SKM-1 treated with dmso at 0.1 percent for 144 hours (cell line): ENCODE results near the gene WNT11.

Experiments used
- DNase-seq: peaks from one replicate; lab custom pipeline; 2025; ENCODE audit not compliant: unreplicated experiment; lab: John Stamatoyannopoulos, UW

The WNT11 gene

GRCh38 chr11:76177250-76177686 is 29.0 kb downstream of the WNT11 start:
- no peak for DNase-seq

DNA sequence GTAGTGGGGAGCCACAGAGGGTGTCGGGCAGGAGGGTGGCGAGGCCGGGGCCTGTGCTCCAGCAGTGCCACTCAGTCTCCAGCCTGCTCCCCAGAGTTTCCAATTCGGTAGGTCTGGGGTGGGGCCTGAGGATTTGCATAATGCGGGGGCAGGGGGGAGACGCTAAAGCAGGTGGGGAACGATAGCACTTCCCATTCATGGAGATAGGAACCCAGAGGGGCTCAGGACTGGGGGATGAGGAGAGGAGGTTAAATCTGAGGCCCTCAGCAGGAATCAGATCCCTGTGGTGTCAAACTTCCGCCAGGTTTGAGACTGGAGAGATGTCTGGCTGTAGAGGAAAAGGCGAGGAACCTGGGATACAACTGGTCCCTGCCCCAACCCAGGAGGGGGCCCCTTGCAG is 29.8 kb downstream of the WNT11 start:
- DNase-seq: no peak

DNA sequence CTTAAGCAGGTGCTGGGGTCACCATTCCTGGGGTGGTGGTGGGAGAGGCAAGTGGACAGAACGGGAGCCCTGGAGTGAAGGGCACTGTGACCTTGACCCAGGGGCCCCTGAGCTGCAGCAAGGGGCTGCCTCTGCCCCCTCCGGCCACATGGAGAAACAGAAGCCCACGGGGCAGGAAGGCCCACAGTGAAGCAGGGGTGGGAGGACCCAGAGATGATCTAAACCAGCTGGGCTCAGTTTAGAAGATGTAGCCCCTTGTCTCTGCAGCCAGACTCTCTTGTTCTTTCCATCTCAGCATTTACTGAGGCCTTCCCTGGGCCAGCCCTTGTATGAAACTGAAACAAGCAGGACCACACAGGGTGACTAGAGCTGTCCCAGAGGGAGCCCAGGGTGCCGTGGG is 30.5 kb downstream of the WNT11 start:
- DNase-seq: no peak

DNA sequence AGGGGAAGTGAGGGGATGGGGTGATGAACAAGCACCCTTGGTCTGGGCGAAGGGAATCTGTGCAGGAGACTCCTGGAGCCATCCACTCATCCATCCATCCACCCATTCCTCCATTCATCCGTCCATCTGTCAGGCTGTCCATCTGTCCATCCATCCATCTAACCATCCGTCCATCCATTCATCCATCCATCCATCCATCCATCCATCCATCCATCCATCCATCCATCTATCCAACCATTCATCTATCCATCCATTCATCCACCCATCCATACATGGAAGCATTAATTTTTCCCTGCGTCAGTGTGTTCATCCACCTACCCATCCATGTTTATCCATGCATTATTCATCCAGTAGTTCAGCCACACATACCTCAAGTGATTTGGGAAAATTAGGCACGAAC is 32.0 kb downstream of the WNT11 start:
- no peak for DNase-seq

GRCh38 chr11:76173663-76174062 is 32.6 kb downstream of the WNT11 start:
- no peak for DNase-seq

- no peak for DNase-seq
These were observed 33.7 kb downstream of the WNT11 start for GRCh38 chr11:76172583-76172982.

GRCh38 chr11:76170468-76170867 is 35.8 kb downstream of the WNT11 start:
- DNase-seq: no peak

- no peak for DNase-seq
These were observed 36.8 kb downstream of the WNT11 start for GRCh38 chr11:76169473-76169896.

DNA sequence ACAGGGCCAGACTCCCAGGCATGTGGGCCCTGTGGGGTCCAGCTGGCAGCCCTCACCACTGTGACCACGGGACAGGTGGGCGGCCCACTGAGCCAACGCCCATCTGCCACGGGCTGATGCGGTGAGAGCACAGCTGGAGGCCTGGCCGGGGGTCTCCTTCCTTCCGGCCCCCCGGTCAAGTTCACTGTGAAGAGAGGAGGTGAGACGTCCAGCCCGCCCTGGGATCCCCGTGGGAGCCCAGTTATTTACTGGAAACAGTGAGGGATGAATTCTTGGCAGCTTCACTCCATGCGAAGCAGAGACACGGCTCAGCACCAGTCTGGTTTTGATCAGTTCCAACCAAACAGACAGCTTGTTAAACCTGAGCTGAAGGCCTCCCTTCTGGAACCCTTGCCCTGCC is 38.7 kb downstream of the WNT11 start:
- DNase-seq: no peak

DNA sequence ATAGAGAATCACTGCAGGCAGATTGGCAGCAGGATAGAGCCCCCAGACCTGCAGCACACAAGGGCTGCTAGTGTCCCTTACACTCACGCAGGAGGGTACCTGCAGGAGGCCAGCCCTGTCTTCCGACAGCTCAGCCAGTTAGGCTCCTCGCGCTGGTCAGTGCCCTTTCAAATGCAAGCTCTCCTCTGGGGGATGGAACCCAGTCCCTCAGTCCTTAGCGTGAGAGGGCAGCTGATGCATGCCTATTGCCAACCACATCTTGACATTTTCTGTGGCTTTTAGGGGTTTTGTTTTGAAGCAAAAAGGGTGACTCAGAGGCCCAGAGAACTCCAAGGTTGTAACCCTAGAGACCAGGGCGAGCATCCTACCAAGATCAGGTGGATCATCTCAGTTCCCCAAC is 40.0 kb downstream of the WNT11 start:
- no peak for DNase-seq

- DNase-seq: no peak
These were observed 41.2 kb downstream of the WNT11 start for GRCh38 chr11:76164861-76165751.

DNA sequence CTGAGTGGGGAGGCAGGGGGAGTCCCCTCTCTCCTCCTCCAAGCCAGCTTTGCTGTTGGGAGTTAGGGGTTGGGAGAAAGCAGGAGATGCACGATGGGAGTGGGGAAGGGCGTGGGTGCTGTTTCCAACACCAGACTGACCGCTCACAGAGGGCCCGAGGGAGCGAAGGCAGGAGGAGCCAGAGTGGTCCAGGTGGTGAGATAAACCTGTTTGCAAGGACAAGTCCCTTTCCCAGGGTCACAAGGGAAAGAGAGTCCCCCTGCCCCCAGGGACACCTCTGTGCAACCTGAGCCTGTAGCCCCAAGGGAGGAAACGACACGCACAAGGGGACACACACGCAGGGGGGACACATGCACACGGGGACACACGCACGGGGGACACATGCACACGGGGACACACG is 42.2 kb downstream of the WNT11 start:
- DNase-seq: no peak

- no peak for DNase-seq
These were observed 42.9 kb downstream of the WNT11 start for GRCh38 chr11:76163289-76163880.

- DNase-seq: no peak
These were observed 43.7 kb downstream of the WNT11 start for GRCh38 chr11:76162336-76163288.

DNA sequence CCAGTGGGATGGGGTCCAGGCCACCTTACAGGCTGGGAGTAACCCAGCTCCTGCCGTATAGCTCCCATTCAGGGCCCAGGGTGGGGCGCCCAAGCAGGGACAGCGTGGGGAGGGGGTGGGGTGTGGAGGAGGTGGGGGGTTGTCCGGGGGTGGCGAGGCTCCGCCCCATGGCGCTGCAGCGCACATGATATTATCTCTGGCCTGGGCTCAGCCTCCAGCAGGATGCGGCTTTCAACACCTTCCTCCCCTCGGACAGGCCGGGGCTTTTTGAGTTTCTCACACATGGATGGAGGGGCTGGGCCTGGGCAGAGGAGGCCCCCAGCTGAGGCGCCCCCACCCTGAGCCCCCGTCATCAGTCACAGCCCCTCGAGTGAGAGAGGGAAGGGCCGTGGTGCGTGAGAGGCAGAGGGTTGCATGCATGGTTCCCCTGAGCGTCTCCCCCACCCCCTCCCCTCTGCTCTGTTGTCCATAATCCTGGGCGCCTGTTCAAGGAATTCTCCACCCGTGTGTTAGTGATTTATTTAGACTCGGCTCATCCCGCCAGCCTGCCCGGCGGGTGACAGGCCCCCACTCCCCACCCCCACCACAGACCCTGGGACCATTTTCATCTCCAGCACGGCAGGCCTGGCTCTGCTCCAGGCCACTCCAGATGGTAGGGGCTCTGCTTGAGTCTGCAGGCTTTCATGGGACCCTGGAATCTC is 44.9 kb downstream of the WNT11 start:
- DNase-seq: no peak

DNA sequence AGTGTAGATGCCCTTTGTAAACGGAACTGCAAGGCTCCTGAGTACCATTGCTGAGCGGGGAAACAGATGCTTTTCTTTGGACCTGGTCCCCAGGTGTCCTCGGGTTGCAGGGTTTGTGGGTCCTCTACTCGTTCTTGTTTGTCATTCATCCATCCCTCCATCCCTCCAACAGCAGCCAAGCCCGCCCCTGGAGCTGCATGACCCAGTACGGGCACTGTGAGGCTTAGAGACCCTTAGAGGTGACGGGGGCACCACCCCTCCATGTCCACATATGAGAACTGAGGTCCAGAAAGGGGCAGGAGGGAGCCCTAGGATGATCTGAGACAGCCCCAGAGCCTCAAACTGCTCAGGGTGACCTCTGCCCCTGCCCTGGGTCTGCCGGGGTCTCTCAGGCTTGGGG is 45.4 kb downstream of the WNT11 start:
- no peak for DNase-seq

DNA sequence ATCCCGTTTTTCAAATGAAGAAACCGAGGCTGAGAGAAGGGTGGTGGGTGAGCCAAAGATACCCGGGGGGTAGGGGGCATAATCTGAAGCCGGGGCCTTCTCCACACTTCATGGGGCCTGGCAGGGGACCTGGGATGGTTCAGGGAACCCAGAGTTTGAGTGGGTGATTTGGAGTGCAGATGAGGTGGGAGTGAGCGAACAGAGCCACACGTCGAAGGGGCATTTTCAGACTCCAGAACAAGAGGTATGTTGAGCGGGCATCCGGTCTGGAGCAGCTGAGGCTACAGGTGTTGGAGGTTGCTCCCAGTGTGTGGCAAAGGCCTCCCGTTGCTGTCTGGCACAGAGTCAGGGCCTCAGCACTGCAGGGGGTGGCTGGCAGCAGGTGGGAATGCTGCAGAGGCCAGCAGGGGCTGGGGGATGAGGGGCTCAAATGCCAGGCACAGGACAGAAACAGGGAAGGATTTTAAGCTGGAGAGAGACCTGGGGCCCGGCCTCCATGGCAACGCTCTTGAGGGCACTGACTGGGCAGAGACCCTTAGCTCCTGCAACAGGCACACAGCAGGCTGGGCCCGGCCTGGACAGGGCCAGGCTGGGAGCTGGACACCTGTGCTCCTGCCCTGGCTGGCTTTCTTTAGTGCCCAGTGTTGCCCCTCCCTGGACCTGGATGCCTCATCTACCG is 46.2 kb downstream of the WNT11 start:
- DNase-seq: no peak

DNA sequence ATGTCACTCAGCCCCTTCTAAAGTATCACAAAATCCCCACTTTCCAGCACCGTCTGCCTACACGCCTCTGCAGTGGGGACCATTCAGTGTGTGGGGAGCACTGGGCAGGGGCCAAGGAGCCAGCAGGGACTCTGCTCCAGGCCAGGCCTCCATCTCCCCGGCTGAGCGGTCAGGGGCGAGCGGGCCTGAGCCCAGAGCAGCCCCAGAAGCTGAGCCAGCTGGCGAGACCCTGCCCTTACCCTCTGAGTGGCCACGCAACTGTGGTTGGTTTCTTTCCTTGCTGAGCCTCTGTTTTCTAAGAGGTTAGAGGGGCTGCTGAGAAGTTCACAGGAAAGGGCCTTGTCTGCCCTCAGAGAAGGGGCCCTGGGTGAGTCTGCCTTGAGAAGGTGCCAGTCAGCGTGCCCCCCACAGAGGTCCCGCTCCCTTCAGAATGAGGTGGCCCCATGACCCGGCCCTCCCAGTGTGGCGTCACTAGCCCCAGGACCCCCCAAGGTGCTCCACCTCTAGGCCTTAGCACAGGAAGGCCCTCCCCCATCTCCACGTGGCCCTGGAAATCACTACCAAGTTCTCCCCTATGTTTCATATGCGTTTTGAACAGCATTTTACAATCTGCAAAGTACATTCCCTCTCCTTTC is 46.9 kb downstream of the WNT11 start:
- no peak for DNase-seq

DNA sequence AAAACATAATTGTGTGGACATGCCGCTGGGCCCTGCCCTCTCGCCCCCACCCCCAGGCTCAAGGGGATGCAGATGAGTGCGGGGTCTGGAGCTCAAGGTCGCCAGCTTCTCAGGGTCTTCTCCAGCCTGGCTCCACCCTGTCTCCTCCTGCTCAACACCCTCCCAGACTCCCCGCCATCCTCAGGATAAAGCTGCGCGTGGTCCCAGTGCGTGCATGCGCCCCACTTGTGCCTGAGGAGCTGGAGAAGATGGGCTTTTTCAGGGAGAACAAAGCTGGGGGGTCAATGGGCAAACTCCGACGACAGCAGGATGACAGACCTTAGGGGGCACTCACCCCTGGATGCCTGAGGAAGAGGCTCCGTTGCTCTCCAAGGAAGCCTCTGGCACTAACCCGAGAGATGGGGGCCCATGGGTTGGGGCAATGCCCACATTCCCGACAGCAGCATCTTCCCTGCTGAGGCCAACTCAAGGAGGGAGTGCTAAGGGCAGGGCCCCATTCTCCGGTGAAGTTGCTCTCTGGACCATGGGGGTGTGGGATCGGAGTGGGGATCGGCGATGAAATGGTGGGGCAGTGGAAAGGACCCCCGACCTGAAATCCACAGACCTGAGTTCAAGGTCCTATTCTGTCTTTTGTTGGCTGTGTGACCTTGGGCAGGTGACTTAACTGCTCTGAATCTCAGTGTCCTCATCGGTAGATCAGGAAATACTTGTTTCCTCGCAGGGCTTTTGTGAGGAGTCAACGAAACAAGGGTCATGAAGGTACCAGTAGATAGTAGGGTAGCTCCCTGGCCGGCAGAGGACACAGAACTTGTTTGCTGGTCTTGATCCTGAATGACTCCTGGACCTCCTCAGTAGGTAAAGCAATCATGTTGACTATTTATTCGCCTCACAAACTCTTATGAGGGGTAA is 47.7 kb downstream of the WNT11 start:
- no peak for DNase-seq
